PC-9 (cell line): ENCODE measurements around the gene ACVR2A. TPM values are rescaled to one million over a fixed set of nuclear protein-coding genes. Genes with fewer than 3 reads are reported as not detected.

Source experiments
- BruUV-seq: library from RNA; stranded (reverse); fragments of 400-500 nt; replicated peaks from 2 replicates; lab custom pipeline; 2021; lab: Mats Ljungman, UMichigan
- CTCF ChIA-PET: fragments of 300-600 bp; sonication (Branson Sonifier 250); formaldehyde crosslinking; loops from one replicate; lab custom pipeline; 2022; ENCODE audit warnings: antibody characterized with exemption; lab: Charles Lee
- POLR2A ChIA-PET: fragments of 300-600 bp; sonication (Branson Sonifier 250); formaldehyde crosslinking; loops from one replicate; lab custom pipeline; 2022; ENCODE audit warnings: antibody characterized with exemption; ENCODE audit not compliant: unreplicated experiment; lab: Charles Lee
- DNase-seq, 2 experiments: peaks; one replicate each; pipeline versions ENCODE4 v3.0.0 to v3.0.0-alpha.2; 2015 to 2022; ENCODE audit warnings: mixed read lengths in 1 of 2
- H2AFZ ChIP-seq: fragments of 200-600 bp; sonication (generic); 2 replicates; pipeline ENCODE4 v1.8.1; 2017; ENCODE audit warnings: antibody characterized with exemption
- H3F3A ChIP-seq: fragments of 200-600 bp; sonication (generic); 2 replicates; pipeline ENCODE4 v1.8.1; 2017; ENCODE audit warnings: antibody characterized with exemption, mild to moderate bottlenecking, low read depth; ENCODE audit not compliant: insufficient read depth
- H3K27ac ChIP-seq: fragments of 200-600 bp; sonication (generic); 2 replicates; pipeline ENCODE4 v1.6.1; 2016; ENCODE audit warnings: mixed run types
- H3K27me3 ChIP-seq: fragments of 200-600 bp; sonication (generic); 2 replicates; pipeline ENCODE4 v1.6.1; 2016; ENCODE audit warnings: low read depth, mixed run types; ENCODE audit not compliant: insufficient read depth
- H3K36me3 ChIP-seq: fragments of 200-600 bp; sonication (generic); 2 replicates; pipeline ENCODE4 v1.6.1; 2016; ENCODE audit warnings: low read depth, mixed run types
- H3K4me1 ChIP-seq: fragments of 200-600 bp; sonication (generic); replicated peaks from 2 replicates; pipeline ENCODE4 v1.6.1; 2016; ENCODE audit warnings: mixed run types; ENCODE audit not compliant: insufficient read depth
- H3K4me2 ChIP-seq: fragments of 200-600 bp; sonication (generic); 2 replicates; pipeline ENCODE4 v1.6.1; 2017; ENCODE audit warnings: mixed run types
- H3K4me3 ChIP-seq: fragments of 200-600 bp; sonication (generic); 2 replicates; pipeline ENCODE4 v1.6.1; 2016; ENCODE audit warnings: mixed run types
- H3K79me2 ChIP-seq: fragments of 200-600 bp; sonication (generic); 2 replicates; pipeline ENCODE4 v1.6.1; 2017; ENCODE audit warnings: low read depth, mixed run types
- H3K9me2 ChIP-seq: fragments of 200-600 bp; sonication (generic); 2 replicates; pipeline ENCODE4 v1.8.1; 2017; ENCODE audit warnings: mild to moderate bottlenecking; ENCODE audit not compliant: insufficient read depth
- H3K9me3 ChIP-seq: fragments of 200-600 bp; sonication (generic); 2 replicates; pipeline ENCODE4 v1.8.1; 2016; ENCODE audit warnings: low read depth; ENCODE audit not compliant: insufficient read depth
- H4K20me1 ChIP-seq: fragments of 200-600 bp; sonication (generic); 2 replicates; pipeline ENCODE4 v1.8.1; 2017; ENCODE audit not compliant: insufficient read depth
- EZH2 ChIP-seq: fragments of 200-600 bp; sonication (generic); IDR thresholded peaks from 2 replicates; pipeline ENCODE4 v1.8.0; 2017; ENCODE audit warnings: antibody characterized with exemption, low read depth
- intact Hi-C: fragments of 100-400 bp; cut with micrococcal nuclease; formaldehyde crosslinking; loops from one replicate; pipeline ENCODE4 v1.10.0; 2022; ENCODE audit not compliant: unreplicated experiment
- total RNA-seq: library from RNA; stranded (reverse); gene quantifications from 2 replicates; pipeline ENCODE4 v1.2.3, GENCODE V29; 2021
- TF ChIP-seq, protein P1 (sequence below): fragments of 200-600 bp; sonication (generic); conservative IDR thresholded peaks from 2 replicates; pipeline ENCODE4 v1.6.1; 2017; ENCODE audit warnings: mixed run types, antibody characterized with exemption, mild to moderate bottlenecking, moderate library complexity

The ACVR2A gene
- total RNA-seq, 1 experiment from 2014 or later: 10.2 TPM

GRCh38 chr2:147872967-147873366 is 28.1 kb downstream of the ACVR2A start:
- TF ChIP-seq, protein P1, sequence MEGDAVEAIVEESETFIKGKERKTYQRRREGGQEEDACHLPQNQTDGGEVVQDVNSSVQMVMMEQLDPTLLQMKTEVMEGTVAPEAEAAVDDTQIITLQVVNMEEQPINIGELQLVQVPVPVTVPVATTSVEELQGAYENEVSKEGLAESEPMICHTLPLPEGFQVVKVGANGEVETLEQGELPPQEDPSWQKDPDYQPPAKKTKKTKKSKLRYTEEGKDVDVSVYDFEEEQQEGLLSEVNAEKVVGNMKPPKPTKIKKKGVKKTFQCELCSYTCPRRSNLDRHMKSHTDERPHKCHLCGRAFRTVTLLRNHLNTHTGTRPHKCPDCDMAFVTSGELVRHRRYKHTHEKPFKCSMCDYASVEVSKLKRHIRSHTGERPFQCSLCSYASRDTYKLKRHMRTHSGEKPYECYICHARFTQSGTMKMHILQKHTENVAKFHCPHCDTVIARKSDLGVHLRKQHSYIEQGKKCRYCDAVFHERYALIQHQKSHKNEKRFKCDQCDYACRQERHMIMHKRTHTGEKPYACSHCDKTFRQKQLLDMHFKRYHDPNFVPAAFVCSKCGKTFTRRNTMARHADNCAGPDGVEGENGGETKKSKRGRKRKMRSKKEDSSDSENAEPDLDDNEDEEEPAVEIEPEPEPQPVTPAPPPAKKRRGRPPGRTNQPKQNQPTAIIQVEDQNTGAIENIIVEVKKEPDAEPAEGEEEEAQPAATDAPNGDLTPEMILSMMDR: no peak
- TF ChIP-seq EZH2: no peak
- no peaks in the 10 kb centered on the region for H3F3A ChIP-seq
- H2AFZ ChIP-seq: no peak overlapping the region
- ChIA-PET POLR2A (no interaction called here), CTCF (interaction anchor here (0.6 kb wide), 1 partner anchor 111 kb away, joined by 3 read pairs; no protein-coding TSS in a partner anchor)
- H3K4me2 ChIP-seq: no peak overlapping the region
- H3K4me1 ChIP-seq: no peaks in the 10 kb centered on the region
- no peaks in the 10 kb centered on the region for H3K9me2 ChIP-seq
- no peaks in the 10 kb centered on the region for H3K36me3 ChIP-seq
- BruUV-seq: no TSS peak
- no peak for DNase-seq
- H4K20me1 ChIP-seq: no peaks in the 10 kb centered on the region; the same call in 1 of the 2 replicates
- no peak overlapping the region for H3K4me3 ChIP-seq
- peaks cover 43% of the 10 kb centered on the region for H3K79me2 ChIP-seq
- H3K27me3 ChIP-seq: no peaks in the 10 kb centered on the region
- no peak overlapping the region for H3K27ac ChIP-seq
- intact Hi-C loops: no loop called here
- no peaks in the 10 kb centered on the region; the same call in 1 of the 2 replicates for H3K9me3 ChIP-seq

DNA sequence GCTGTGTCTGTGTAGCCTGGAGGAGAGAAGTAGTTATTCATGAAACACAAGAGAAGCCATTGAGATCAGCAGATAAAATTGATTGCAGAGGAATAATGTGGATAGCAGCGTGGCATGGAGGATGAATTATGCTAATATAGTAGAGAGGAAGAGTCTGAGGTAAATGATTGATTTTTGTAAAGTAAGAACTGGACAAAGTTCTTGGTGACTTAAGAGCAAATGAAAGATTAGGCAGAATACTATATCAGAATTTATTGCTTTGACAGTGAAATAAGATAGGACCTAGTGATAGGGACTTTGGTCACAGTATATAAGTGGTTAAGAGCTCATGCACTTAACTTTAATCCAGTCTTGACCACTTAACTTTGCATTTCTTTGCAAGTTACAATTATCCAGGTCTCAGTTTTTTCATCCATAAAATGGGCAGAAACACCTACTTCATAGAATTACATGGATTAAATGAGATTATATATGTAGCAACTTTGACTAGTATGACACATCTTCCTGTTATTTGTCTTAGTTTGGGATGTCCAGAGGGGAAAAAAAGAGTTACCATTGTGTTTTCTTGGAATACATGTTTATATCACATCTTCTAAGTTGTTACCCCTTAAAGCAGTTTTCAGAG is 29.1 kb downstream of the ACVR2A start:
- BruUV-seq: no TSS peak
- Histone ChIP-seq H3K9me3 (no peaks in the 10 kb centered on the region; the same call in 1 of the 2 replicates), H3K36me3 (no peaks in the 10 kb centered on the region), H3K27me3 (no peaks in the 10 kb centered on the region), H3F3A (no peaks in the 10 kb centered on the region), H3K79me2 (peaks cover 42% of the 10 kb centered on the region), H3K9me2 (no peaks in the 10 kb centered on the region), H3K4me2 (no peak overlapping the region), H3K4me3 (no peak overlapping the region), H2AFZ (no peak overlapping the region), H3K4me1 (no peaks in the 10 kb centered on the region), H4K20me1 (no peaks in the 10 kb centered on the region; the same call in 1 of the 2 replicates), H3K27ac (no peak overlapping the region)
- POLR2A ChIA-PET: no interaction called here
- TF ChIP-seq EZH2: no peak
- TF ChIP-seq, protein P1: no peak
- intact Hi-C loops: no loop called here
- DNase-seq: no peak
- CTCF ChIA-PET: no interaction called here

- DNase-seq: no peak
- no peak overlapping the region for H2AFZ ChIP-seq
- H3K4me3 ChIP-seq: no peak overlapping the region
- H3K4me1 ChIP-seq: no peaks in the 10 kb centered on the region
- H3F3A ChIP-seq: no peaks in the 10 kb centered on the region
- no TSS peak for BruUV-seq
- H3K9me2 ChIP-seq: no peaks in the 10 kb centered on the region
- no peaks in the 10 kb centered on the region for H3K36me3 ChIP-seq
- H3K27ac ChIP-seq: no peak overlapping the region
- H4K20me1 ChIP-seq: no peaks in the 10 kb centered on the region
- H3K27me3 ChIP-seq: no peaks in the 10 kb centered on the region
- no peaks in the 10 kb centered on the region for H3K9me3 ChIP-seq
- CTCF ChIA-PET: no interaction called here
- intact Hi-C loops: no loop called here
- H3K4me2 ChIP-seq: no peak overlapping the region
- POLR2A ChIA-PET: no interaction called here
- TF ChIP-seq, protein P1: no peak
- TF ChIP-seq EZH2: no peak
- H3K79me2 ChIP-seq: peaks cover 24% of the 10 kb centered on the region; the same call in 1 of the 2 replicates
Measured at GRCh38 chr2:147879846-147880245, 35.0 kb downstream of the ACVR2A start.
